ENCODE measurements around the gene PTPRD. TPM values are rescaled to one million over a fixed set of nuclear protein-coding genes. Genes with fewer than 3 reads are reported as not detected.

The PTPRD gene
- total RNA-seq, 1 donor from 2014 or later = not detected

- intact Hi-C loops (cut with micrococcal nuclease) = no loop called here
Measured at GRCh38 chr9:8371686-8372085, 2241.1 kb downstream of the PTPRD start.

GRCh38 chr9:8366161-8366926, 2246.5 kb downstream of the PTPRD start:
- intact Hi-C loops (cut with micrococcal nuclease) = no loop called here

GRCh38 chr9:8365466-8366160, 2247.2 kb downstream of the PTPRD start:
- intact Hi-C loops (cut with micrococcal nuclease) = no loop called here

DNA sequence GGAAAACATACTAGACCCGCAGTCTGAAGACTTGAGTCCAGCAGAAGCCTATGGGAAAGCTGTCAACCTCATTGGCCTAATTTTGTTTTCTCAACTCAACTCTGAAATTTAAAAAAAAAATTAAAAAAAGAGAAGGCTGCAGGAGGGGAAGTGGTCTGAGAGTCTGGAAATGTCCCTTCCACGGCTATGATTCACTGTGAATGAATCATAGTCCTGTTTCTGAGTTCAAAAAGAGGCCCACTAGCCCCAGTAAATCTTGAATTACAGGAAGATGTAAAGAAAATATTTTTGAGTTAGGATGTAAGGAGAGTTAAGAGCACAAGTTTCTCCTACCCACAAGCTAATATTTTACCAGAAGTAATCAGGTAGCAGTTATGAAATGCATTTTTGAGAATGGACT, 2247.8 kb downstream of the PTPRD start:
- intact Hi-C loops (cut with micrococcal nuclease) = no loop called here

GRCh38 chr9:8364026-8364752, 2248.6 kb downstream of the PTPRD start:
- intact Hi-C loops (cut with micrococcal nuclease) = no loop called here

GRCh38 chr9:8362250-8362649, 2250.6 kb downstream of the PTPRD start:
- intact Hi-C loops (cut with micrococcal nuclease) = no loop called here

- intact Hi-C loops (cut with micrococcal nuclease) = no loop called here
Measured at GRCh38 chr9:8361364-8361763, 2251.4 kb downstream of the PTPRD start.

DNA sequence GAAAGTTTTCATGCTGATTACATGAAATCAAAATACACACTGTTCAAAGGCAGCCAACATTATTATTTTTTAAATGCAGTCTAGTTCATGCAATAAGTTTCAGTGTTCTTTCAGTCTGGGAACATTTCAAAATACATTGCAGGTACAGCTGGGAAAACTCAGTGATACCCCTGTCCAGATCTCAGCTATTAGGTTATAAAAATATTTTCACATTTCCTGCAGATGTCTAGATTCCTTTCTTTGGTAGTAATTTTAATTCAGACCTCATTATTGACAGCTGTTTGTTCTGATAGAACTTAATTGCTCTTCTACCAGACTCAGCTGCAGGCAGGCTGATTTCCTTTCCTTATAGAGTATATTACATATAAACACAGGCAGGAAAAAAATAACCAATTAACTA, 2256.4 kb downstream of the PTPRD start:
- intact Hi-C loops (cut with micrococcal nuclease) = no loop called here

DNA sequence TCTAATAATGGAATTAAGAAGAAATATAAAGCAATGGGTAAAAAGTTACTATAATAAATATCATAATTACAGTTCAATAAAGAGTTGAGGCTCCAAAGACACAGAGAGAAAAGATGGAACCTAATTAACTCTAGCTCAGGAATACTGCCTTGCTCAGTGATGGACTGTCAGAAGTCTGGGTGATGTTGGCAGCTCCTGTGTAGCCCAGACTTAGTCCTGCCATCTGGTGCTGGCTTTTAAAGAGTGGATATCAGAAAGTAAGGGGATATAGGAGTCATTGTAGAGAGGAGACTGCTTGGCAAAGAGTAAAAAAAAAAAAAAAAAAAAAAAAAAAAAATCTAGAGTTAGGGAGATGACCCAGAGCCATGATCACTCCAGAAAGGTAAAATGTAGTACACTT, 2261.4 kb downstream of the PTPRD start:
- intact Hi-C loops (cut with micrococcal nuclease) = no loop called here

DNA sequence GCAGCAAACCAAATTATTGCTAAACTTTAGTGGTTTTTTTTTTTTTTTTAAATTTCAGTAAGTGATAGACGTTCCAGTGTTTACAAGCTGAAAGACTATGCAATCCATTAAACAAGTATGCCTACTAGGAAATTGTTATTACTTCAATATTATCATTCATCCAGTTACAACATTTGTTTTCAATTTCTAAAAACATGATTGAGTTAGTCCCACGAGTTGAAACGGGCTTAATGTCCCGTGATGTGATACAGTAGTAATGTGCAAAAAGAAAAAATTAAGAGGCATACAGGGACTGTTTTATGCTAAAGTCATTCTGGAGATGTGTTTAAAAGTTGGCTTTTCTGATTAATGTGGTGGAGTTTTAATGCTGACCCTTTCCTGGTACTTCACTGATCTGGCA, 2262.9 kb downstream of the PTPRD start:
- intact Hi-C loops (cut with micrococcal nuclease) = no loop called here

GRCh38 chr9:8349376-8349775, 2263.4 kb downstream of the PTPRD start:
- intact Hi-C loops (cut with micrococcal nuclease) = no loop called here

DNA sequence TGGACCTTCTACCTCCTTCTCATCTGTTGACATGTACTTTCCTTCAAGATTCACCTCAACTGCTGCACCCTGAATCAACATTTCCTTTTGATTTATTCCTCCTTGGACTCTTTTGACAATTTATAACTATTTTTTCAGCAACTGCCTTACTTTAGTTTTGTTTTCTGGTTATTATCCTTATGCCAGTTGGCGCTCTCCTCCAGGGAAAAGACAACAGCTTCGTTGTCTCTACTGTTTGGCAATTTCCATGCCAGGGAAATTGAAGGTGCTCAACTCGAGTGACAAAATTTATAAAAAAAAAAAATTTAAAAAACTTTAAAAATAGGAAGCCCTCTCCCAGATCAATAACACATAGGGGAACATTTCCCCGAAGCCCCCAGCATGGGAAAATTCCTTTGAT, 2264.0 kb downstream of the PTPRD start:
- intact Hi-C loops (cut with micrococcal nuclease) = no loop called here

- intact Hi-C loops (cut with micrococcal nuclease) = no loop called here
Measured at GRCh38 chr9:8346296-8346695, 2266.5 kb downstream of the PTPRD start.

GRCh38 chr9:8338767-8339510, 2273.9 kb downstream of the PTPRD start:
- intact Hi-C loops (cut with micrococcal nuclease) = no loop called here

DNA sequence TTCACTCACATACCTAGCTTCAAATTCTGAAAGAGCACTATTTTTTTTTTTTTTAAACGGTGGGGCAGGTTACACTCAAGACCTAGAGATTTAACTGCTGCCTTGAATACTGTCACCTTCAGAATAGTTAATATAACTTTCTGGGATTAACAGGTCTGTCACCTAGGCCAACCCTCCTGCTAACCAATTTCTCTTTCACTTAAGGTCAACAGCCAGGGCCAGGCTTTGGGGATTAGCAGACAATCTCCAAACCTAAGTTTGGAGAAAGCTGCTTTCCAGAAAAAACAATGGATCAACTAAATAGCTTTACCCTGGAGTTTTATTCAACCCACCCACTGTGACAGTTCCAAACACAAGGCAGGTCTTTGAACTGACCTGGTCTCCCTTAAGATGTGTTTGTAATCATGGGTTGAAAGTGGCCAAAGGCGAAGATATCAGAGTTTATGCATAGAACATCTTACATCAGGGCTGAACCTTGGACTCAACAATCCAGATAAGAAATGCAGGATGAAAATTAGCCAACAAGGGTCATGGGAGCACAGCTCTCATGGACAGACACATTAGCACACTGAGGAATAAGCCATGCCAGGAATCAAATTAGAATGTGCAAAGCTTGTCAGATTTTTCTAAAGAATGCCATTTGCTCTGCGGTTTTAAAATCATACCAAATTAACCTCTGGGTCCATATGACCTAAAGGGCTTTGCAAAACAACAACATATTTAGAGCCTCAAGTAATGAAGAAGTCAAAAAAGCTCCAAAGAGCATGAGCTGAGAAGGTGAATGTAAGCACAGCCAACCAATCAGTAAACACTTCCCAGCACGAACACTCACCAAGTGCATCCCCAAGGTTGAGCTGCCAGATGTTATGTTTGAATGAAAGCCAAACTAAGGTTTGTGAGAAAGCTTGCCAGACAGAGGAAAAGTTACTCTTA, 2274.7 kb downstream of the PTPRD start:
- intact Hi-C loops (cut with micrococcal nuclease) = no loop called here

DNA sequence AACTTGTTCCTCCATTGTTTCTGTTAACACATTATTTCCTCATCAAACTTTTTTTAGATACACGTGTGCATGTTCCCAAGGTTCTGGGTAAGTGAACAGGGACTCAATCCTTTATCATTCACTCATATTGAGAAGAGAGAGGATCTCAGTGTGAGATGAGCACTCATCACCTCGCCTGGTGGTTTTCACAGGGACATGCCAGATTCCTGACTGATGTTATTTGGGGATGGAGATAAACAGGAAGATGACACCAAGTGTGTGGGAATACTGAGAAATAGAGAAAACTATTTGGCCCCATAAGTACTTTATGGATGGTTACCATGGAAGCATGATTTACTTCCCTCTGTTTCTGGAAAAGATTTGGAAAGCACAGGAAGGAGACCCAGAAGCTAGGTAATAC, 2279.9 kb downstream of the PTPRD start:
- intact Hi-C loops (cut with micrococcal nuclease) = no loop called here

GRCh38 chr9:8332331-8332650, 2280.5 kb downstream of the PTPRD start:
- intact Hi-C loops (cut with micrococcal nuclease) = no loop called here

DNA sequence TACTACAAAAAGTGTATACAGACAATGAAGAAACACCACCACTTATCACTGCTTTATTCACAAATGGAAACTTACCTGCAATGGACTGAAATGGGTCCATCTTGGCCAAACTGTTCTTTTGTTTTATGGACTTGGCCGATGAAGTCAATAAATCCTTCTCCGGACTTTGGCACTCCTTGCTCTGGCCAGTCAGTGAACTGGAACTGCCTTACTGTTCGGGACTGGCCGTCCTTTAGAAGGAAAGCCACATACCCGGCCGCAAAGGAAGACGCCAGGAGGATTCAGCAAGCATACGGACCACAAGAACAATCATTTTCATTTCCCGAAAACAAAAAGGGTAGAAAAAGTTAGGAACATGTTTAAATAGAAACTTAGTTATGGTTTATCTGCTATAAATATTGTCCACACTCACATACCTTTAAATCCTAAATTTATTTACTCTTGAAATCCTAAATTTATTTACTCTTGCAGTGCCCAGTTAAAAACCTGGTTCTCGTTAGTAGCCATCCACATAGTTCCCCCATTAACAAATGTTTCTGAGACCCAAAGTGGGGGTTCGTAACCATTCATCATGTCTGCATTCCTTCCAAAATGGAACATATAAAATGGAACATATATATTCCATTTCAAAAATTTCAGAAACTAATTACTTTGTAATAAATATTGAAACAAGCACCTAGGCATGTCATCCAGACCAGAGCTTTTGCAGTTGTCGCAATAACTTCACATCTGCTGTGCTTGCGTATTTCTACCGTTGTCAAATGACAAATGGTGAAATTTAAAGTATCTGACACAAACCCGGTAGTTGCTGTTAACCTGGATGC, 2281.1 kb downstream of the PTPRD start:
- intact Hi-C loops (cut with micrococcal nuclease) = no loop called here

DNA sequence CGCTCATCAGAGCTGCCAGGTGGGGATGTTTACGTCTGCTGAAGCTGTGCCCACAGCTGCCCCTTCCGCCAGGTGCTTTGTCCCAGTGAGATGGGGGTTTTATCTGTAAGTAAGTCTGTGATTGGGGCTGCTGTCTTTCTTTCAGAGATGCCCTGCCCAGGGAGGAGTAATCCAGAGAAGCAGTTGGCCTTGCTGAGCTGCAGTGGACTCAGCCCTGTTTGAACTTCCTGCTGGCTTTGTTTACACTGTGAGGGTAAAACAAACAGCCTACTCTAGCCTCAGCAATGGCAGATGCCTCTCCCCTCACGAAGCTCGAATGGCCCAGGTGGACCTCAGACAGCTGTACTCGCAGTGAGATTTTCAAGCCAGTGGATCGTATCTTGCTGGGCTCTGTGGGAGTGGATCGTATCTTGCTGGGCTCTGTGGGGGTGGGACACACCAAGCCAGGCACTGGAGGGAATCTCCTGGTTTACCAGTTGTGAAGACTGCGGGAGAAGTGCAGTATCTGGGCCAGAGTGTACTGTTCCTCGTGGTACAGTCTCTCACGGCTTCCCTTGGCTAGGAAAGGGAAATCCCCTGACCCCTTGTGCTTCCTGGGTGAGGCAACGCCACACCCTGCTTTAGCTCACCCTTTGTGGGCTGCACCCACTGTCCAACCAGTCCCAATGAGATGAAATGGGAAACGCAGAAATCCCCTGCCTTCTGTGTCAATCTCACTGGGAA, 2283.1 kb downstream of the PTPRD start:
- intact Hi-C loops (cut with micrococcal nuclease) = no loop called here

All from T-helper 1 cell treated with Interleukin-12 subunit alpha and Interleukin-12 subunit beta and Interleukin-4 antibody, amounts not matched to agents 30 ng/mL and 1 ng/mL, for 36 hours (primary cell).